HG02973 (cell line): ENCODE measurements around the gene PGA5.

ENCODE experiments used
- ATAC-seq: cut with Tn5 transposase; IDR thresholded peaks from one replicate; pipeline ENCODE4 v1.9.1; 2021; ENCODE audit warnings: moderate library complexity; ENCODE audit not compliant: unreplicated experiment

The PGA5 gene

GRCh38 chr11:61265357-61265756 is 24.4 kb downstream of the PGA5 start:
- no peak for ATAC-seq

- no peak for ATAC-seq
Observed at GRCh38 chr11:61266602-61267001, 25.6 kb downstream of the PGA5 start.

DNA sequence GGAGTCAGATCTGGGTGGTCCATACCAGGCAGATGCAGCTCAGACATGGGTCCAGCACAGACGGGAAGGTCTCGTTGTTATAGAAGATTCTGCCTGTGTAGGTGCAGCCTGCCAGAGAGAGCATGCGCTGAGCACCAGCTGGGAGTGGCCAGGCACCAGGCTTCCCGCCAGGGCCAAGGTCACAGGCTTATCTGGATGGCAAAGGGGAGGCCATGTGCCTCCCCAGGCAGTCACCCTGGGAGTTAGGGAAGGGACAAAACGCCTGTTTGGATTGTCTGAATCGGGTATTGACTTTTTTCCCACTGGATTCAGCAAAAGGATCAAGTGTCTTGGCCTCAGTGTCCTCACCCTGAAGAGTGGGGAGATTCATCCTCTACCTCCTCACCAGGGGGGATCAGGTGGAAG is 26.5 kb downstream of the PGA5 start:
- no peak for ATAC-seq

DNA sequence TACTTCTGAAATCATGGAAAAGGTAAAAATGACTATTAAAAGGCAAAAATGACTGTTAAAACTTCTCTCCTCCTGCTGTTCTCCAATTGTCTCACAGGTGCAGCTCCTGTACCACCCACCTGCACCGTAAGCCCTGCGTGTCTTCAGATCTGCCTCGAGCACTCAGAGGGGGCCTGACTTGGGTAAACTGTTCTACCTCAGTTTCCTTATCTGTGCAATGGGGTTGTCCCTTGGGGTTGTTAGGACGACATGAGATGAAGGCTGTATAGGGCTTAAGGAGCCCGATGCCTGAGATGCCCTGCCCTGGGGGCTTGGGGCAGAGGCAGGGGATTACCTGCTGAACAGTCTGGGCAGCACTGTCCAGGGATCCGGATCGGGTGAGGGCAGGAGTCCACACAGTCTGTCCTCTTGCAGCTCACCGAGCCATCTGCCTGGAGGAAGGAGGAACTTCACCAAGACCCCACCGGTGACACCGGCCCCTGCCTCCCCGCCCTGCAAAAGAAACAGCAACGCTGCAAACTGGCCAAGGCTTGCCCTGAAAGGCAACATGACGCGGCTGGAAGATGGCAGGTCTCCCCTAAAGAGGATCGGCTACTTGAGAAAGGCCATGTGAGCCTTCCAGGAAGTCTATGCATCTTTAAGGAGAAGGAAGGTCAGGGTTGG is 27.7 kb downstream of the PGA5 start:
- ATAC-seq, result no peak

- ATAC-seq, result no peak
Observed at GRCh38 chr11:61270354-61271076, 29.5 kb downstream of the PGA5 start.

DNA sequence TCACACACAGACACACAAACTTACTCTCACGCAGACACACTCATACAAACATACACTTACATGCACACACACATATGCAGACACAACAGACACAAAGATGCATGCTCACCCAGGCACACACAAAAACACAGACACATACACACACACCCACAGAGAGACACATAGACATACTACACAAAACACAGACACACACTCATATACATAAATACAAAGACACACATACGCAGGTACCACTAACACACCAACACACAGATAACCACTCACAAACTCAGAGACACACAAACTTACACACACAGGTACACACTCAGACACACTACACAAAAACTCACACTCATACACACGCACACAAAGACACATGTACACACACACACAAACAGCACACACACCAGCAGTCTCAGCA is 31.8 kb downstream of the PGA5 start:
- ATAC-seq, result no peak

- no peak for ATAC-seq
Observed at GRCh38 chr11:61273178-61274078, 32.5 kb downstream of the PGA5 start.

GRCh38 chr11:61274084-61274483 is 33.1 kb downstream of the PGA5 start:
- no peak for ATAC-seq

- ATAC-seq, result no peak
Observed at GRCh38 chr11:61275191-61275590, 34.2 kb downstream of the PGA5 start.

DNA sequence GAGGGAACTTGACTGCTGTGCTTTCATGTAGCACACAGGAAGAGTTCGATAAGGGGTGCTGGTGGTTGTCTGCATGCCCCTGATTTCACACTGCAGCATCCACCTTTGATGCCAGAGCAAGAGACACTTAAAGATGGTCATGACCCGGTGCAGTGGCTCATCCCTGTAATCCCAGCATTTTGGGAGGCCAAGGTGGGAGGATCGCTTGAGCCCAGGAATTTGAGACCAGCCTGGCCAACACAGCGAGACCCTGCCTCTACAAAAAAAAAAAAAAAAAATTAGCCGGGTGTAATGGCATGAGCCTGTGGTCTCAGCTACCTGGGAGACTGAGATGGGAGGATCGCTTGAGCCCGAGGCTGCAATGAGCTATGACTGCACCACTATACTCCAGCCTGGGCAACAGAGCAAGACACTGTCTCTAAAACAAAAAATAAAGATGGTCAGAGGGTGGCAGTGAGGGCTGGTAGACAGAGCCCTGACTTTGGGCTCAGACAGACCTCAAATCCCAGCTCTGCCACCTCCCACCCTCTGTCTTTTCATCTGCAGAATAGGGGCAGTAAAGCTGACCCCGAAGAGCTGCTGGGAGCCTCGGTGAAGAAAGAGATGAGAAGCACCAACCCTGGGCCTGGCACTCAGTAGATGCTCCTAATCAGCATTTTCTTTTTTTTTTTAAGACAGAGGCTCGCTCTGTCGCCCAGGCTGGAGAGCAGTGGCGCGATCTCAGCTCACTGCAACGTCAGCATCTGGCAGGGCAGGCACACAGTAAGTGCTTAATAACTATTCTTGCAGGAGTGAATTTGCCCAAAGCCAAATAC is 36.4 kb downstream of the PGA5 start:
- no peak for ATAC-seq

GRCh38 chr11:61278001-61278470 is 37.1 kb downstream of the PGA5 start:
- no peak for ATAC-seq

GRCh38 chr11:61279934-61280659 is 39.1 kb downstream of the PGA5 start:
- ATAC-seq, result no peak

- ATAC-seq, result no peak
Observed at GRCh38 chr11:61280883-61281580, 40.1 kb downstream of the PGA5 start.

DNA sequence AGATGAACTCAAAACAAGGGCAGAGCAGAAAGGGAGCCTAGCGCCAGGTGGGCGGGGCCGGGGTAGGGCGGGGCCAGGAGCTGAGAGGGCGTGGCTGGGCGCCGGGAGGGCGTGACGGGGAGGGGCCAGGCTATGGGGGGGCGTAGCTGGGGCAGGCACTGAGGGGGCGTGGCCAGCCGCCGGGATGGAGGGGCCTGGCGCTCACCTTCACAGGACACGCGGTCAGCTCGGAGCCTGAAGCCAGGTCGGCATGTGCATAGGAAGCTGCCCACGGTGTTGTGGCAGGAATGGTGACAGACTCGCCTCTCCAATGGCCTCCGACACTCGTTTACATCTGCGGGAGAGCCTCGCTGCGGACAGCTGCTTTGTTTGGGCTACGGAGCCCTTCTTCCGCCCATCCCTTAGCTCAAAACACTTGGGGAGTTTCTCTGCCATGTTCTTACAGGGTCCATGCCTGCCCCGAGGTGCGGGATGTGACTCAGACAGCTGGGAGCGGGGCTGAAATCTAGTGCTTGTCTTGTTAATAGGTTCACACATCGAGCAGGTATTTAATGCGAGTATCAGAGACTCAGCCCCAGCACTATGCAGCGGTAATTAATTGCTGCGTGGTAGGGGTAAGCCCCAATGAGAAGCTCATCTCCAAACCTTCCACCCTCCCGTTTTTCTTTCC is 40.7 kb downstream of the PGA5 start:
- no peak for ATAC-seq

DNA sequence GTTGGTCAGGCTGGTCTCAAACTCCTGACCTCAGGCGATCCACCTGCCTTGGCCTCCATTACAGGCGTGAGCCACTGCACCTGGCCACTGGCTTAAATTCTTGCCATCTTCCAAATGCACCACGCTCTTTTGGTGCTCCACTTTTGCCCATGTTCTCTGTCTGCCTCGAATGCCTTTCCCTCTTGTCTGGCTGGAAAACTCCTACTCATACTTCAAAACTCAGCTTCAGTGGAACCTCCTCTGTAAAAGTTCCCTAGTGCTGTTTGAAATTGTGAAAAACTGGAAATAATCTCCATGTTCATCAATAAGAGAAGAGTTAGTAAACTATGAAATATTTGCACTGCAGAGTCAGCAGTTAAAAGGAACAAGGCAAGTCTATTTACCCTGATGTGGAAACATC is 42.6 kb downstream of the PGA5 start:
- ATAC-seq, result no peak

- ATAC-seq, result no peak
Observed at GRCh38 chr11:61287338-61287977, 46.5 kb downstream of the PGA5 start.

DNA sequence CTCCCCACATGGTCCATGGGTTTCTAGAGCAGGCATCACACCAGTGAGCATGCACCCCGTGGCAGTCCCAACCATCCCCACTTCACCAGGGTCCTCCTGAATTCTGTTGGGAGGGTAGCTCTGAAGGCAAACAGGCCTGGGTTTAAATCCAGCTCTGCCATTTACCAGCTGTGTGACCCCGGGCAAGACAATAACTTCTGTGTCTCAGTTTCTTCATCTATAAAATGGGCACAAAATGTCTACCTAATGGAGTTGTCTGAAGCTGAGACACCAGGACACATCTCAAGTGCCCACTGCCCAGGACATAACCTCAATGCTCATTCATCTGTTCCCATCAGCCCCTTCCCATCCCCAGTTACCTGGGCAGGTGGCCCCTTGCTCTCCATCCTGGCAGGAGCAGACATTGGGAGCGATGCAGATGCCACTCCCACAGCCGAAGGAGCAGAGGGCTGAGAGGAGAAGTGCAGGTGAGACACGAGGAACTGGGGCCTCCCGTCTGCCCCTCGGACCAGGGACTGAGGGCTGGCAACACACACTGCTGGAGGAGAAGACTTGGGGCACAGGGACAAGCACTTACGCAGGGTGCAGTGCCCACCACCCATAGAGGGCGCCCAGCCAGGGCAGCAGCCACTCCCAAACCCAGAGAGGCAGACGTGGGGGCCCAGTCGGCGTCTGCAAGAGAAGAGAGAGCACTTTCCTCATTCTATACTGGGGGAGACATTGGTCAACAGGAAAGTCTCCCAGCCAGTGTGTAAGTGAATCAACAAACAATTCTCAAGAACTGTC is 50.1 kb downstream of the PGA5 start:
- no peak for ATAC-seq

GRCh38 chr11:61292356-61292755 is 51.4 kb downstream of the PGA5 start:
- ATAC-seq, result no peak
